GM23338 (cell line): ENCODE data around the gene GSS. TPM values are rescaled to one million over a fixed set of nuclear protein-coding genes. Genes with fewer than 3 reads are reported as not detected.

Experiments used
- ATAC-seq: fragments of 200-7000 bp; cut with Tn5 transposase; 3 replicates; pipeline ENCODE4 v1.9.1; 2020
- DNase-seq: peaks from one replicate; pipeline ENCODE4 v3.0.0-alpha.2; 2015; ENCODE audit warnings: low spot score
- H2AFZ ChIP-seq: fragments of 200-600 bp; sonication (generic); 2 replicates; pipeline ENCODE4 v1.8.0; 2016; ENCODE audit warnings: antibody characterized with exemption, mild to moderate bottlenecking, moderate library complexity
- H3F3A ChIP-seq: fragments of 200-600 bp; sonication (generic); replicated peaks from 2 replicates; pipeline ENCODE4 v1.8.0; 2017; ENCODE audit warnings: antibody characterized with exemption, mixed run types, low read depth
- H3K27ac ChIP-seq: fragments of 200-600 bp; sonication (generic); 2 replicates; pipeline ENCODE4 v1.6.1; 2016; ENCODE audit warnings: low read depth
- H3K27me3 ChIP-seq: fragments of 200-600 bp; sonication (generic); 2 replicates; pipeline ENCODE4 v1.8.0; 2016; ENCODE audit warnings: mild to moderate bottlenecking, mixed run types, moderate library complexity; ENCODE audit not compliant: insufficient read depth
- H3K36me3 ChIP-seq: fragments of 200-600 bp; sonication (generic); 2 replicates; pipeline ENCODE4 v1.8.0; 2016; ENCODE audit warnings: mild to moderate bottlenecking; ENCODE audit not compliant: insufficient read depth
- H3K4me1 ChIP-seq: fragments of 200-600 bp; sonication (generic); 2 replicates; pipeline ENCODE4 v1.8.0; 2016; ENCODE audit warnings: mild to moderate bottlenecking, moderate library complexity; ENCODE audit not compliant: insufficient read depth
- H3K4me2 ChIP-seq: fragments of 200-600 bp; sonication (generic); 2 replicates; pipeline ENCODE4 v1.7.1; 2017; ENCODE audit warnings: mixed run types
- H3K4me3 ChIP-seq: fragments of 200-600 bp; sonication (generic); 2 replicates; pipeline ENCODE4 v1.6.1; 2016; ENCODE audit warnings: mixed run types
- H3K79me2 ChIP-seq: fragments of 200-600 bp; sonication (generic); replicated peaks from 2 replicates; pipeline ENCODE4 v1.8.0; 2017; ENCODE audit warnings: mild to moderate bottlenecking; ENCODE audit not compliant: insufficient read depth
- H3K9me2 ChIP-seq: fragments of 200-600 bp; sonication (generic); 2 replicates; pipeline ENCODE4 v1.8.0; 2017; ENCODE audit not compliant: insufficient read depth
- H4K20me1 ChIP-seq: fragments of 200-600 bp; sonication (generic); replicated peaks from 2 replicates; pipeline ENCODE4 v1.8.0; 2017; ENCODE audit warnings: mild to moderate bottlenecking; ENCODE audit not compliant: insufficient read depth
- H3K27ac Mint-ChIP-seq: 2 replicates; pipeline ENCODE4 v1.8.0; 2020; ENCODE audit warnings: inconsistent platforms, mild to moderate bottlenecking, moderate library complexity, mixed read lengths
- H3K27me3 Mint-ChIP-seq: 3 replicates; pipeline ENCODE4 v1.8.0; 2022; ENCODE audit warnings: low read depth, mild to moderate bottlenecking, moderate library complexity, mixed read lengths, inconsistent platforms; ENCODE audit not compliant: insufficient read depth, poor library complexity
- H3K36me3 Mint-ChIP-seq: 3 replicates; pipeline ENCODE4 v1.8.0; 2021; ENCODE audit warnings: low read depth, mild to moderate bottlenecking, inconsistent platforms, moderate library complexity, mixed read lengths
- H3K4me1 Mint-ChIP-seq: 3 replicates; pipeline ENCODE4 v1.8.0; 2020; ENCODE audit warnings: mild to moderate bottlenecking, inconsistent platforms, mixed read lengths
- H3K4me3 Mint-ChIP-seq: 3 replicates; pipeline ENCODE4 v1.8.0; 2021; ENCODE audit warnings: moderate library complexity, mild to moderate bottlenecking, inconsistent platforms, mixed read lengths
- H3K9me3 Mint-ChIP-seq: 3 replicates; pipeline ENCODE4 v1.8.0; 2020; ENCODE audit warnings: moderate library complexity, mild to moderate bottlenecking, inconsistent platforms, mixed read lengths
- CREB1 ChIP-seq: fragments of 250-450 bp; sonication (Bioruptor Pico); IDR thresholded peaks from 2 replicates; pipeline ENCODE4 v1.5.0; 2020; ENCODE audit warnings: low read depth, mild to moderate bottlenecking, moderate library complexity
- ETS1 ChIP-seq: IDR thresholded peaks from 2 replicates; pipeline ENCODE4 v1.6.1; 2016; ENCODE audit warnings: antibody characterized with exemption
- EZH2 ChIP-seq: fragments of 200-600 bp; sonication (generic); IDR thresholded peaks from one replicate; pipeline ENCODE4 v1.8.0; 2017; ENCODE audit warnings: antibody characterized with exemption, mild to moderate bottlenecking, low read depth; ENCODE audit not compliant: unreplicated experiment
- EZH2phosphoT487 ChIP-seq: fragments of 200-600 bp; sonication (generic); IDR thresholded peaks from one replicate; pipeline ENCODE4 v1.8.1; 2018; ENCODE audit warnings: antibody characterized with exemption; ENCODE audit not compliant: unreplicated experiment
- JUNB ChIP-seq: IDR thresholded peaks from one replicate; pipeline ENCODE4 v1.6.1; 2016; ENCODE audit warnings: antibody characterized with exemption; ENCODE audit not compliant: unreplicated experiment
- NANOG ChIP-seq: IDR thresholded peaks from 2 replicates; pipeline ENCODE4 v1.6.1; 2016; ENCODE audit warnings: antibody characterized with exemption, borderline replicate concordance
- POLR2AphosphoS5 ChIP-seq: IDR thresholded peaks from 2 replicates; pipeline ENCODE4 v1.6.1; 2016; ENCODE audit warnings: antibody characterized with exemption, low read depth
- REST ChIP-seq: IDR thresholded peaks from one replicate; pipeline ENCODE4 v1.6.1; 2018; ENCODE audit warnings: antibody characterized with exemption; ENCODE audit not compliant: unreplicated experiment
- STAT1 ChIP-seq: IDR thresholded peaks from one replicate; pipeline ENCODE4 v1.6.1; 2016; ENCODE audit warnings: antibody characterized with exemption; ENCODE audit not compliant: unreplicated experiment
- ZNF114 ChIP-seq: fragments of 250-450 bp; sonication (Bioruptor Pico); IDR thresholded peaks from 2 replicates; pipeline ENCODE4 v1.5.0; 2020; ENCODE audit warnings: mild to moderate bottlenecking, moderate library complexity
- ZNF331 ChIP-seq: fragments of 250-450 bp; sonication (Bioruptor Pico); IDR thresholded peaks from 2 replicates; pipeline ENCODE4 v1.5.0; 2020; ENCODE audit warnings: low read depth, mild to moderate bottlenecking, moderate library complexity
- polyA plus RNA-seq: library from polyadenylated mRNA; unstranded; fragments of >200 nt; fragmentation: Nextera tagmentation; extraction: Ambion mirVana; gene quantifications from 2 replicates; pipeline ENCODE4 v1.2.1, GENCODE V29; 2016
- total RNA-seq: library from RNA; depleted of rRNA; stranded (reverse); fragments of >200 nt; shearing (Covaris generic); gene quantifications from 2 replicates; pipeline ENCODE4 v1.2.3, GENCODE V29; 2014
- TF ChIP-seq, protein P1 (sequence below), 2 experiments: fragments of 200-600 bp in 1 of 2; sonication (generic) in 1 of 2; conservative IDR thresholded peaks; 2 replicates each; pipeline versions ENCODE4 v1.5.1 to v1.6.1; 2016 to 2017; ENCODE audit warnings: antibody characterized with exemption in 2 of 2, low read depth in 2 of 2, mild to moderate bottlenecking in 2 of 2, moderate library complexity in 1 of 2
- TF ChIP-seq, protein P2 (sequence below): fragments of 250-450 bp; sonication (Bioruptor Pico); IDR thresholded peaks from 2 replicates; pipeline ENCODE4 v1.5.0; 2020; ENCODE audit warnings: mild to moderate bottlenecking, moderate library complexity

GSS gene
- total and polyA plus RNA-seq, 2 experiments from 2014 or later = 34.0 to 63.3 TPM

DNA sequence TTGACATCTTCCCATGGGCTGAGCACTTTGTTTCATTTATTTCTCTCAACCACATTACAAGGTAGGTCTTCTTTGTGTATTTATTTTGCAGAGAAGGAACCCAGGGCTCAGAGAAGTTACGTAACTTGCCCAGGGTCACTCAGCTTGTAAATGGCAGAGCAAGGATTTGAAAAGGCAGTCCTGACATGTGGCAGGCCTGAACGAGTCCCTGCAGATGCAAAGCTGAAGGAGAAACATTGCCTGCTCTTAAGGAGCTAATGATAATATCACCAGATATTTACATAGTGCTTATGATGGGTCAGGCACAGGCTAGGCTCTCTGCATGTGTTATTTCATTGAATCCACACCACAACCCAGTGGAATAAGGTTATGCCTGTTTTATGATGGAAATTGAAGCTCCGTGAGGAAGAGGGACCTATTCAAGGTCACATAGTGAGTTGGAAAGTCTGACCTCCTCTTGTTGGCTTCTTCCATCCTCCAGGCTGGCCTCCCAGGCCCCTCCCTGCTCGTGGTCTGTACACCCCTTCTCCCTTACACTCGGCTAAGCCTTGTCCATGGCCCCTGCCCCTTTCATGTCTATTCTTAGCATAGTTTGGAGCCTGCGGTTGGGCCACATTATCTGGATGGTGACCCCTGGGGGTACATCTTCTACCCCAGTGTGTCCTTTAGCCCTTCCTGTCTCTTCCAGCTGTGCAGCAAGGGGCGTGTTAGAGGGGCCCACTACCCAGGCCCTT lies 12.6 kb upstream of the GSS start:
- Mint-ChIP-seq H3K4me1 (peaks cover 3% of the 10 kb centered on the region; the same call in 2 of the 3 replicates), H3K9me3 (no peaks in the 10 kb centered on the region), H3K27ac (no peak overlapping the region), H3K4me3 (no peak overlapping the region), H3K27me3 (peaks cover 6% of the 10 kb centered on the region), H3K36me3 (no peaks in the 10 kb centered on the region)
- Histone ChIP-seq H3F3A (no peaks in the 10 kb centered on the region), H3K4me2 (no peak overlapping the region), H3K27ac (no peak overlapping the region), H3K4me3 (no peak overlapping the region), H3K27me3 (no peaks in the 10 kb centered on the region), H2AFZ (no peak overlapping the region), H3K36me3 (no peaks in the 10 kb centered on the region), H3K9me2 (no peaks in the 10 kb centered on the region), H3K4me1 (no peaks in the 10 kb centered on the region), H3K79me2 (no peaks in the 10 kb centered on the region), H4K20me1 (no peaks in the 10 kb centered on the region)
- ATAC-seq = no peak
- no peak for TF ChIP-seq ETS1
- TF ChIP-seq, protein P1, sequence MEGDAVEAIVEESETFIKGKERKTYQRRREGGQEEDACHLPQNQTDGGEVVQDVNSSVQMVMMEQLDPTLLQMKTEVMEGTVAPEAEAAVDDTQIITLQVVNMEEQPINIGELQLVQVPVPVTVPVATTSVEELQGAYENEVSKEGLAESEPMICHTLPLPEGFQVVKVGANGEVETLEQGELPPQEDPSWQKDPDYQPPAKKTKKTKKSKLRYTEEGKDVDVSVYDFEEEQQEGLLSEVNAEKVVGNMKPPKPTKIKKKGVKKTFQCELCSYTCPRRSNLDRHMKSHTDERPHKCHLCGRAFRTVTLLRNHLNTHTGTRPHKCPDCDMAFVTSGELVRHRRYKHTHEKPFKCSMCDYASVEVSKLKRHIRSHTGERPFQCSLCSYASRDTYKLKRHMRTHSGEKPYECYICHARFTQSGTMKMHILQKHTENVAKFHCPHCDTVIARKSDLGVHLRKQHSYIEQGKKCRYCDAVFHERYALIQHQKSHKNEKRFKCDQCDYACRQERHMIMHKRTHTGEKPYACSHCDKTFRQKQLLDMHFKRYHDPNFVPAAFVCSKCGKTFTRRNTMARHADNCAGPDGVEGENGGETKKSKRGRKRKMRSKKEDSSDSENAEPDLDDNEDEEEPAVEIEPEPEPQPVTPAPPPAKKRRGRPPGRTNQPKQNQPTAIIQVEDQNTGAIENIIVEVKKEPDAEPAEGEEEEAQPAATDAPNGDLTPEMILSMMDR (conservative IDR thresholded peaks at IDR 0.05; ENCODE audit: low read depth in 2 of 2) = no peak
- TF ChIP-seq REST = no peak
- TF ChIP-seq JUNB = no peak
- no peak for TF ChIP-seq EZH2phosphoT487
- no peak for TF ChIP-seq ZNF331
- no peak for TF ChIP-seq STAT1
- no peak for TF ChIP-seq NANOG
- TF ChIP-seq CREB1 = no peak
- TF ChIP-seq, protein P2, sequence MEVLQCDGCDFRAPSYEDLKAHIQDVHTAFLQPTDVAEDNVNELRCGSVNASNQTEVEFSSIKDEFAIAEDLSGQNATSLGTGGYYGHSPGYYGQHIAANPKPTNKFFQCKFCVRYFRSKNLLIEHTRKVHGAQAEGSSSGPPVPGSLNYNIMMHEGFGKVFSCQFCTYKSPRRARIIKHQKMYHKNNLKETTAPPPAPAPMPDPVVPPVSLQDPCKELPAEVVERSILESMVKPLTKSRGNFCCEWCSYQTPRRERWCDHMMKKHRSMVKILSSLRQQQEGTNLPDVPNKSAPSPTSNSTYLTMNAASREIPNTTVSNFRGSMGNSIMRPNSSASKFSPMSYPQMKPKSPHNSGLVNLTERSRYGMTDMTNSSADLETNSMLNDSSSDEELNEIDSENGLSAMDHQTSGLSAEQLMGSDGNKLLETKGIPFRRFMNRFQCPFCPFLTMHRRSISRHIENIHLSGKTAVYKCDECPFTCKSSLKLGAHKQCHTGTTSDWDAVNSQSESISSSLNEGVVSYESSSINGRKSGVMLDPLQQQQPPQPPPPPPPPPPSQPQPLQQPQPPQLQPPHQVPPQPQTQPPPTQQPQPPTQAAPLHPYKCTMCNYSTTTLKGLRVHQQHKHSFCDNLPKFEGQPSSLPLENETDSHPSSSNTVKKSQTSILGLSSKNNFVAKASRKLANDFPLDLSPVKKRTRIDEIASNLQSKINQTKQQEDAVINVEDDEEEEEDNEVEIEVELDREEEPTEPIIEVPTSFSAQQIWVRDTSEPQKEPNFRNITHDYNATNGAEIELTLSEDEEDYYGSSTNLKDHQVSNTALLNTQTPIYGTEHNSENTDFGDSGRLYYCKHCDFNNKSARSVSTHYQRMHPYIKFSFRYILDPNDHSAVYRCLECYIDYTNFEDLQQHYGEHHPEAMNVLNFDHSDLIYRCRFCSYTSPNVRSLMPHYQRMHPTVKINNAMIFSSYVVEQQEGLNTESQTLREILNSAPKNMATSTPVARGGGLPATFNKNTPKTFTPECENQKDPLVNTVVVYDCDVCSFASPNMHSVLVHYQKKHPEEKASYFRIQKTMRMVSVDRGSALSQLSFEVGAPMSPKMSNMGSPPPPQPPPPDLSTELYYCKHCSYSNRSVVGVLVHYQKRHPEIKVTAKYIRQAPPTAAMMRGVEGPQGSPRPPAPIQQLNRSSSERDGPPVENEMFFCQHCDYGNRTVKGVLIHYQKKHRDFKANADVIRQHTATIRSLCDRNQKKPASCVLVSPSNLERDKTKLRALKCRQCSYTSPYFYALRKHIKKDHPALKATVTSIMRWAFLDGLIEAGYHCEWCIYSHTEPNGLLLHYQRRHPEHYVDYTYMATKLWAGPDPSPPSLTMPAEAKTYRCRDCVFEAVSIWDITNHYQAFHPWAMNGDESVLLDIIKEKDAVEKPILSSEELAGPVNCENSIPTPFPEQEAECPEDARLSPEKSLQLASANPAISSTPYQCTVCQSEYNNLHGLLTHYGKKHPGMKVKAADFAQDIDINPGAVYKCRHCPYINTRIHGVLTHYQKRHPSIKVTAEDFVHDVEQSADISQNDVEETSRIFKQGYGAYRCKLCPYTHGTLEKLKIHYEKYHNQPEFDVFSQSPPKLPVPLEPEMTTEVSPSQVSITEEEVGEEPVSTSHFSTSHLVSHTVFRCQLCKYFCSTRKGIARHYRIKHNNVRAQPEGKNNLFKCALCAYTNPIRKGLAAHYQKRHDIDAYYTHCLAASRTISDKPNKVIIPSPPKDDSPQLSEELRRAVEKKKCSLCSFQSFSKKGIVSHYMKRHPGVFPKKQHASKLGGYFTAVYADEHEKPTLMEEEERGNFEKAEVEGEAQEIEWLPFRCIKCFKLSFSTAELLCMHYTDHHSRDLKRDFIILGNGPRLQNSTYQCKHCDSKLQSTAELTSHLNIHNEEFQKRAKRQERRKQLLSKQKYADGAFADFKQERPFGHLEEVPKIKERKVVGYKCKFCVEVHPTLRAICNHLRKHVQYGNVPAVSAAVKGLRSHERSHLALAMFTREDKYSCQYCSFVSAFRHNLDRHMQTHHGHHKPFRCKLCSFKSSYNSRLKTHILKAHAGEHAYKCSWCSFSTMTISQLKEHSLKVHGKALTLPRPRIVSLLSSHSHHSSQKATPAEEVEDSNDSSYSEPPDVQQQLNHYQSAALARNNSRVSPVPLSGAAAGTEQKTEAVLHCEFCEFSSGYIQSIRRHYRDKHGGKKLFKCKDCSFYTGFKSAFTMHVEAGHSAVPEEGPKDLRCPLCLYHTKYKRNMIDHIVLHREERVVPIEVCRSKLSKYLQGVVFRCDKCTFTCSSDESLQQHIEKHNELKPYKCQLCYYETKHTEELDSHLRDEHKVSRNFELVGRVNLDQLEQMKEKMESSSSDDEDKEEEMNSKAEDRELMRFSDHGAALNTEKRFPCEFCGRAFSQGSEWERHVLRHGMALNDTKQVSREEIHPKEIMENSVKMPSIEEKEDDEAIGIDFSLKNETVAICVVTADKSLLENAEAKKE (CRISPR knock-in tag) = no peak
- TF ChIP-seq EZH2 = no peak
- no peak for TF ChIP-seq POLR2AphosphoS5
- TF ChIP-seq ZNF114 = no peak
- DNase-seq = no peak
